NCI-H2196 (cell line): ENCODE data around the gene SHQ1.
"Not testable (repeated sequence)": the region's sequence is repeated elsewhere in the genome, so short reads cannot be mapped to it uniquely, and the experiment has no call there.

Experiments used
- DNase-seq: peaks from one replicate; lab custom pipeline; 2025; ENCODE audit not compliant: unreplicated experiment; lab: John Stamatoyannopoulos, UW

SHQ1 gene

DNA sequence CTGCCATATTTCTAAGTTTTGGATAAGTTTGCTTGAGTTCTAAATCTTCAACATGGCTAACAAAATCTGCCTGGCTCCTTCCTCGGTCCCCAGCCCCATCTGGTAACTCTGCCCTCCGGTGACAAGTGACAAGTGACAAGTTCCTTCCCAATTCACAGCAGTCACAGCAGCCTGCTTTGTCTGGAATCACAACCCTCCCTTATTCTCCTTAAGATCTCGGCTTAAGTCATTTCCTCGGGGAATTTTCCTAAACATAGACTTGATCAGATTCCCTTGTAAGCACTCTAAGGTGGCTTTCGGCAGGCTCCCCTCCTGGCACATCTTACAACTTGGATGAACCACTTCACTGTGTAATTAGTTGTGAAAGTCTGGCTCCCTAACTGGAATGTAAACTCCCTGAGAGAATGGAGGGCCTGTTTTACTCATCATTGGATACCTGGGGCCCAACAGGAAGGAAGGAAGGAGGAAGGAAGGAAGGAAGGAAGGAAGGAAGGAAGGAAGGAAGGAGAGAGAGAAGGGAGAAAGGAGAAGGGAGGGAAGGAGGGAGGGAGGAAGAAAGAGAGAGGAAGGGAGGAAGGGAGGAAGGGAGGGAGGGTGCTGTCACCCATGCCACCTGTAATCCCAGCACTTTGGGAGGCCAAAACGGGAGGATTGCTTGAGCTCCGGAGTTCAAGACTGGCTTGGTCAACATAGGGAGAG, 126.4 kb downstream of the SHQ1 start:
- DNase-seq, result no peak

DNA sequence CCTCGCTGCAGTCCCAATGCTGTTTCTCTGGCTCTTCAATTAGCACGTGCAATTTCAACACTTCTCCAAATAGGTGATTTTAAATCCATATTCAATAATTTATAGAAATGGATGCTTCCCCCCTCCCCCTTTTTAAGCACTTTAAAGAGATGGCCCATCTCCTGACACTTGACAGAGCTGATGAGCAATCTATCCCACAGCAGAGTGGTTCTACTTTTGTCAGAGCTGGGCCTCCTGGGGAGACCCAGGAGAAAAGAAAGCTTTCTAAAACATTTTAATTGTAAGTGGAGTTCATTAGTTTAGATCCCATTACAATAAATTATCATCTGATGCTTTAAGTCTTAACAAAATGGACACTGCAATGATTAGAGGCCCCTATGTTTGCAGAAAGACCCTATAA, 127.7 kb downstream of the SHQ1 start:
- no peak for DNase-seq

DNA sequence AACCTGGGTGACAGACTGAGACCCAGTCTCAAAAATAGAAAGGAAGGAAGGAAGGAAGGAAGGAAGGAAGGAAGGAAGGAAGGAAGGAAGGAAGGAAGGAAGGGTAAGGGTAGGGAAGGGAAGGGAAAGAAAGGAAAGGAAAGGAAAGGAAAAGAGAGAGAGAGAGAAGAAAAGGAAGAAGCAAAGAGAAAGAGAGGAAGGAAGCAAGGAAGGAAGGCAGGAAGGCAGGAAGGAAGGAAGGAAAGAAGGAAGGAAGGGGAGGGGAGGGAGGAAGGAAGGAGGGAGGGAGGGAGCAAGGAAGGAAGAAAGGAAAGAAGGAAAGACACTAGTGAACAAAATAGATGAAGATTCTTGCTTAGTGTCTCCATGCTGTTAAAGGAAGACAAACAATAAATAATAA, 129.1 kb downstream of the SHQ1 start:
- DNase-seq, result no peak

DNA sequence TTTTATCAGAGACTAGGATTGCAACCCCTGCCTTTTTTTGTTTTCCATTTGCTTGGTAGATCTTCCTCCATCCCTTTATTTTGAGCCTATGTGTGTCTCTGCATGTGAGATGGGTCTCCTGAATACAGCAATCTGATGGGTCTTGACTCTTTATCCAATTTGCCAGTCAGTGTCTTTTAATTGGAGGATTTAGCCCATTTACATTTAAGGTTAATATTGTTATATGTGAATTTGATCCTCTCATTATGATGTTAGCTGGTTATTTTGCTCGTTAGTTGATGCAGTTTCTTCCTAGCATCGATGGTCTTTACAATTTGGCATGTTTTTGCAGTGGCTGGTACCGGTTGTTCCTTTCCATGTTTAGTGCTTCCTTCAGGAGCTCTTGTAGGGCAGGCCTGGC, 134.1 kb downstream of the SHQ1 start:
- DNase-seq, result not testable (repeated sequence)

DNA sequence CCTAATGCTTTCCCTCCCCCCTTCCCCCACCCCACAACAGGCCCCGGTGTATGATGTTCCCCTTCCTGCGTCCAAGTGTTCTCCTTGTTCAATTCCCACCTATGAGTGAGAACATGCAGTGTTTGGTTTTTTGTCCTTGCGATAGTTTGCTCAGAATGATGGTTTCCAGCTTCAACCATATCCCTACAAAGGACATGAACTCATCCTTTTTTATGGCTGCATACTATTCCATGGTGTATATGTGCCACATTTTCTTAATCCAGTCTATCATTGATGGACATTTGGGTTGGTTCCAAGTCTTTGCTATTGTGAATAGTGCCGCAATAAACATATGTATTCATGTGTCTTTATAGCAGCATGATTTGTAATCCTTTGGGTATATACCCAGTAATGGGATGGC, 137.8 kb downstream of the SHQ1 start:
- DNase-seq, result not testable (repeated sequence)

DNA sequence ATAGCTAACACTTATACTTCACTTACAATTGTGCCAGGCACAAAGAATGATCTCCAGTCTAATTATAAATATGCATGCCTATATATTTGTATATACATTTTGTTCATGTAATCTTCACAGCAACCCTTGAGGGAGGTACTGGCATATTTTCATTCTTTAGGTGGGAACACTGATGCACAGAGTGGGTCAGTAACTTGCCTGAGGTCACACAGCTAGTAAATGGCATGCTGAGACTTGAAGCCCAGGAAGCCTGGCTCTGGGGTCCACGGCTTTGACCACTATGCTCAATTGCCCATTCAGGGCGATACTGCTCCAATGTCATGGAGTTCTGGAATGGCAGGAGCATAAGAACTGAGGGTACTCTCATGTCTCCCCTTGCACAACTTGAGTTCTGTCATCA, 139.8 kb downstream of the SHQ1 start:
- no peak for DNase-seq

DNA sequence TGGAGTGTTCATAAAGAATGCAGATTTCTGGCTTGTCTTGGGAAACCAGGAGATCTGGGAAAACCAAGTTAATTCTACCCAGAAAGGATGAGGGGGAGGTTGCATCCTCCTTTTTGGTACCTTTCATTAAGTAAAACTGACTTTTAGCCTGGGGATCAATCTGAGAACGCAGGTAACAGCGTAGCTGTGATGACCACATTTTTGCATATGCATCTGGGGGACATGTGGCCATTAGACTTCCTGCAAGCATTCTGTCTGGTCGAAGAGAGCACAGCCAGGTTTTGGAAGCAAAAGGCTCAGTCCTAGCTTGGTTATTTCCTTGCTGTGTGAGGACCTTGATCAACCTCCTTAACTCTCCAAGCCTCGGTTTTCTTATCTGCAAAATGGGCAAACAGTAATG, 145.2 kb downstream of the SHQ1 start:
- no peak for DNase-seq

DNA sequence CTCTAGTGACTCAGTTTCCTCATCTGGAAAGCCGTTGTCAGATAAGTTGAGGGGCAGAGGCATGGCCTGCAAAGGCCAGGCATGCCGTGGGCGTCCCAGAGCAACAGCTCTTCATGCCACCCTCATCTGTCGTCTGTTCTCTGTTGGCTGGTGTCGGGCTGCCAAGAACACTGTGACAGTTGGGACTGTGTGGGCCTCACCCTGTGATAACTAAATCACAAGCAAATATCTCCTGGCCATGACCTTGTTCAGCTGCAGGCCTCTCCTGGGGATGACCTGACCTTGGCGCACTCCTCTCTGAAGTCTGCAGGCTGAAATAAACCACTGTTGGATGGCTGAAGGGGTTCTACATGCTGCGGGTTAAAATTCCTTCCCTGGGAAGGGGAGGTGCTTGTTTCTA, 145.9 kb downstream of the SHQ1 start:
- DNase-seq, result no peak

DNA sequence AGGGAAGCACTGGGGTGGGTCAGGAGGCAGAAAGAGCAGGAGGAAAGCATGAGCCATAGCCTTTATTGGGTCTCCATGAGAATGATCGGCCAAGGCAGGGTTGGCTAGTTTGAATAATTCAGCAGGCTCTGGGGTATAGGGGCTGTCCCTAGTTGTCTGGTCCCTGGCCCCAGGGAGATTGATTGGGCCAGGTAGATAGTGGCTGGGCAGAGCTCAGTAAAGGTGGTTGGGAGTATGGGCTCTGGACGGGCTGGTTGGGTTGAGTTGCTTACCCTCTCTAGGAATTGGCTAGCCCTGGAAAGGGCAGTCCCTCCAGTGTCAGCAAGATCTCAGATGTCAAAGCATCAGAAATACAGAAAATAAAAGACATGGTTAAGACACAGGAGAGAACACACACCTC, 148.1 kb downstream of the SHQ1 start:
- DNase-seq, result no peak

DNA sequence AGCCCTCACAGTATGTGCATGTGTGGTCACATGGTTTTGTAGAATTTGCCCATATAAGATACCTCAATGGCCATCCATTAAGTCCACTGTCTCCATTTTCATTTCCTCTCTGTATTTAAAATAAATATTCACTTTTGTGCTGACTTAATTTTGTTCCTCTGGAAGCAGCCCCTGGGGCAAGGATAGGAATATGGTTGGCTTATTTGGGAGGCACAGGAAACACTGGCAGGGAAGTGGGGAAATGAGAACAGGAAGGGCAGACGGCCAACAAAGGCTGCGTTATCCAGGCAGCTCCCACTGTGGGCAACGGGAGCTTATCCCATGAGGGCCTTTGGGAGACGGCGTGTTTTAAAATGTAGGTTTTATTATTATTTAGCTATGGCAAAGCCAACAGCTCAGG, 148.6 kb downstream of the SHQ1 start:
- DNase-seq, result no peak
